ENCODE measurements around the gene DIPK2A. TPM values are rescaled to one million over a fixed set of nuclear protein-coding genes. Genes with fewer than 3 reads are reported as not detected.

DIPK2A gene
- polyA plus RNA-seq, 1 donor from 2014 or later: 9.7 TPM

DNA sequence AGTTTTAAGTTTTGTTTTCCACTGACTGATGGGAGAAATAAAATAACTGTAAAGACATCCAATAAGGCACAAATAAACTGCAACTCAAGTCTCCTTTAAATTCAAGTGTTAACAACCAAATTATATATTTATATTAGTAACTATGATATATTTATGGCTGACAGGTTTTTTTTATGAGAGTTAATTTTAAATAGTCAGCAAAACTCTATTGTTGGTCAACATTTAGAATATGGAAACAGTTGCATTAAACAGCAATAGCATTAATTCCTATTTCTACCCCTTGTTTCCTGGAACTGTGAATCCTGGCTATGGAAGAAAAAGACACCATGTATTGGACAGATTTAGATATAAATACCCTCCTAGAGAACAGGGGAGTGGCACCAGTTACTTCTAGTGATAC, 16.5 kb upstream of the DIPK2A start:
- H3K27ac ChIP-seq (ENCODE audit: low read length): no peak overlapping the region
- H3K4me3 ChIP-seq (ENCODE audit: low read length): no peak overlapping the region
- H3K9me3 ChIP-seq (ENCODE audit: low read length): no peaks in the 10 kb centered on the region
- no peaks in the 10 kb centered on the region for H3K36me3 ChIP-seq (ENCODE audit: insufficient read depth, low read length)
- no peaks in the 10 kb centered on the region for H3K9me2 ChIP-seq (ENCODE audit: insufficient read depth, low read length)
- no peaks in the 10 kb centered on the region for H3K27me3 ChIP-seq (ENCODE audit: insufficient read depth, low read depth, low read length)
- H4K20me1 ChIP-seq (ENCODE audit: insufficient read depth): no peaks in the 10 kb centered on the region
- H3K4me2 ChIP-seq (ENCODE audit: low read length): no peak overlapping the region
- no peaks in the 10 kb centered on the region for H3K79me2 ChIP-seq (replicated peaks; ENCODE audit: insufficient read depth, low read length)
- TF ChIP-seq, protein P1, sequence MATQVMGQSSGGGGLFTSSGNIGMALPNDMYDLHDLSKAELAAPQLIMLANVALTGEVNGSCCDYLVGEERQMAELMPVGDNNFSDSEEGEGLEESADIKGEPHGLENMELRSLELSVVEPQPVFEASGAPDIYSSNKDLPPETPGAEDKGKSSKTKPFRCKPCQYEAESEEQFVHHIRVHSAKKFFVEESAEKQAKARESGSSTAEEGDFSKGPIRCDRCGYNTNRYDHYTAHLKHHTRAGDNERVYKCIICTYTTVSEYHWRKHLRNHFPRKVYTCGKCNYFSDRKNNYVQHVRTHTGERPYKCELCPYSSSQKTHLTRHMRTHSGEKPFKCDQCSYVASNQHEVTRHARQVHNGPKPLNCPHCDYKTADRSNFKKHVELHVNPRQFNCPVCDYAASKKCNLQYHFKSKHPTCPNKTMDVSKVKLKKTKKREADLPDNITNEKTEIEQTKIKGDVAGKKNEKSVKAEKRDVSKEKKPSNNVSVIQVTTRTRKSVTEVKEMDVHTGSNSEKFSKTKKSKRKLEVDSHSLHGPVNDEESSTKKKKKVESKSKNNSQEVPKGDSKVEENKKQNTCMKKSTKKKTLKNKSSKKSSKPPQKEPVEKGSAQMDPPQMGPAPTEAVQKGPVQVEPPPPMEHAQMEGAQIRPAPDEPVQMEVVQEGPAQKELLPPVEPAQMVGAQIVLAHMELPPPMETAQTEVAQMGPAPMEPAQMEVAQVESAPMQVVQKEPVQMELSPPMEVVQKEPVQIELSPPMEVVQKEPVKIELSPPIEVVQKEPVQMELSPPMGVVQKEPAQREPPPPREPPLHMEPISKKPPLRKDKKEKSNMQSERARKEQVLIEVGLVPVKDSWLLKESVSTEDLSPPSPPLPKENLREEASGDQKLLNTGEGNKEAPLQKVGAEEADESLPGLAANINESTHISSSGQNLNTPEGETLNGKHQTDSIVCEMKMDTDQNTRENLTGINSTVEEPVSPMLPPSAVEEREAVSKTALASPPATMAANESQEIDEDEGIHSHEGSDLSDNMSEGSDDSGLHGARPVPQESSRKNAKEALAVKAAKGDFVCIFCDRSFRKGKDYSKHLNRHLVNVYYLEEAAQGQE (IDR thresholded peaks at IDR 0.05; ENCODE audit: borderline replicate concordance): no peak
- TF ChIP-seq, protein P2, sequence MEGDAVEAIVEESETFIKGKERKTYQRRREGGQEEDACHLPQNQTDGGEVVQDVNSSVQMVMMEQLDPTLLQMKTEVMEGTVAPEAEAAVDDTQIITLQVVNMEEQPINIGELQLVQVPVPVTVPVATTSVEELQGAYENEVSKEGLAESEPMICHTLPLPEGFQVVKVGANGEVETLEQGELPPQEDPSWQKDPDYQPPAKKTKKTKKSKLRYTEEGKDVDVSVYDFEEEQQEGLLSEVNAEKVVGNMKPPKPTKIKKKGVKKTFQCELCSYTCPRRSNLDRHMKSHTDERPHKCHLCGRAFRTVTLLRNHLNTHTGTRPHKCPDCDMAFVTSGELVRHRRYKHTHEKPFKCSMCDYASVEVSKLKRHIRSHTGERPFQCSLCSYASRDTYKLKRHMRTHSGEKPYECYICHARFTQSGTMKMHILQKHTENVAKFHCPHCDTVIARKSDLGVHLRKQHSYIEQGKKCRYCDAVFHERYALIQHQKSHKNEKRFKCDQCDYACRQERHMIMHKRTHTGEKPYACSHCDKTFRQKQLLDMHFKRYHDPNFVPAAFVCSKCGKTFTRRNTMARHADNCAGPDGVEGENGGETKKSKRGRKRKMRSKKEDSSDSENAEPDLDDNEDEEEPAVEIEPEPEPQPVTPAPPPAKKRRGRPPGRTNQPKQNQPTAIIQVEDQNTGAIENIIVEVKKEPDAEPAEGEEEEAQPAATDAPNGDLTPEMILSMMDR (IDR thresholded peaks at IDR 0.05; ENCODE audit: poor library complexity, severe bottlenecking): no peak
- TF ChIP-seq MXI1 (conservative IDR thresholded peaks at IDR 0.05; ENCODE audit: poor library complexity, severe bottlenecking) (no peak), EP300 (conservative IDR thresholded peaks at IDR 0.05; ENCODE audit: poor library complexity, severe bottlenecking) (no peak), SMC3 (conservative IDR thresholded peaks at IDR 0.05; ENCODE audit: poor library complexity) (no peak), RAD21 (conservative IDR thresholded peaks at IDR 0.05) (no peak), POLR2AphosphoS5 (IDR thresholded peaks at IDR 0.05) (no peak), EZH2 (IDR thresholded peaks at IDR 0.05; ENCODE audit: borderline replicate concordance, insufficient read depth, low read length, poor library complexity, severe bottlenecking) (no peak), TAF1 (IDR thresholded peaks at IDR 0.05; ENCODE audit: low read depth) (no peak)
- no peak overlapping the region for H3K9ac ChIP-seq (ENCODE audit: low read length)
- no peak overlapping the region for H2AFZ ChIP-seq (ENCODE audit: low read depth, low read length)
- H3F3A ChIP-seq (ENCODE audit: insufficient read depth, low read length, poor library complexity, severe bottlenecking): no peaks in the 10 kb centered on the region

DNA sequence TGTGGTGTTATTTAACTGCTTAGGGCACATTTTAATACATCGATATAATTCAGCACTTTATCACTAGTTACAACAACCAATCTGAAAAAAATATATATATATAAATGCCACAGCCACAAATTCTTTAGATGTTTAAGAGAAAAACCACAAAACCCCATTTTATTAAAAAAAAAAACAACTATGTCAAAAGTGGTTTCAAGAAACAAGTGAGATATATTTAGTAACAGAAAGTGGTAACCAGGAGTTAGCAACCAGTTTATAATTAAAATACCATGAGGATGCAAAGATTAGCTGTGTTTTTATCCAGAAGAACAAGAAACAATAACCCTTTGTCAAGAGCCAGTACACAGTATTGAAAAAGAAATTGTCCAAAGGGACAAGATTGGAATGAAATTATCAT, 14.8 kb upstream of the DIPK2A start:
- H3K4me2 ChIP-seq (ENCODE audit: low read length): no peak overlapping the region
- H2AFZ ChIP-seq (ENCODE audit: low read depth, low read length): no peak overlapping the region

More for the DNA sequence above, 14.8 kb upstream of the DIPK2A start:
- H3K9me3 ChIP-seq (ENCODE audit: low read length): no peaks in the 10 kb centered on the region
- H3K27ac ChIP-seq (ENCODE audit: low read length): no peak overlapping the region
- H3F3A ChIP-seq (ENCODE audit: insufficient read depth, low read length, poor library complexity, severe bottlenecking): no peaks in the 10 kb centered on the region
- TF ChIP-seq, protein P1 (IDR thresholded peaks at IDR 0.05; ENCODE audit: borderline replicate concordance): no peak
- TF ChIP-seq EZH2 (IDR thresholded peaks at IDR 0.05; ENCODE audit: borderline replicate concordance, insufficient read depth, low read length, poor library complexity, severe bottlenecking) (no peak), RAD21 (conservative IDR thresholded peaks at IDR 0.05) (no peak), EP300 (conservative IDR thresholded peaks at IDR 0.05; ENCODE audit: poor library complexity, severe bottlenecking) (no peak), SMC3 (conservative IDR thresholded peaks at IDR 0.05; ENCODE audit: poor library complexity) (no peak), POLR2AphosphoS5 (IDR thresholded peaks at IDR 0.05) (no peak), TAF1 (IDR thresholded peaks at IDR 0.05; ENCODE audit: low read depth) (no peak), MXI1 (conservative IDR thresholded peaks at IDR 0.05; ENCODE audit: poor library complexity, severe bottlenecking) (no peak)
- TF ChIP-seq, protein P2 (IDR thresholded peaks at IDR 0.05; ENCODE audit: poor library complexity, severe bottlenecking): no peak
- no peaks in the 10 kb centered on the region for H3K36me3 ChIP-seq (ENCODE audit: insufficient read depth, low read length)
- H3K4me3 ChIP-seq (ENCODE audit: low read length): no peak overlapping the region
- H3K9me2 ChIP-seq (ENCODE audit: insufficient read depth, low read length): no peaks in the 10 kb centered on the region
- no peak overlapping the region for H3K9ac ChIP-seq (ENCODE audit: low read length)
- no peaks in the 10 kb centered on the region for H3K27me3 ChIP-seq (ENCODE audit: insufficient read depth, low read depth, low read length)
- no peaks in the 10 kb centered on the region for H4K20me1 ChIP-seq (ENCODE audit: insufficient read depth)
- H3K79me2 ChIP-seq (replicated peaks; ENCODE audit: insufficient read depth, low read length): no peaks in the 10 kb centered on the region

All from neural cell (in vitro differentiated cells).